Testis (tissue), 2 donors: ENCODE data around the gene SART3.

Experiments
- CTCF ChIP-seq, 3 experiments: fragments of 450-650 bp in 2 of 3; fragments of 200-600 bp in 1 of 3; sonication (generic) in 1 of 3; IDR thresholded peaks; one replicate each; pipeline ENCODE4 v1.5.1; 2016 to 2019; ENCODE audit warnings: antibody characterized with exemption in 3 of 3, mild to moderate bottlenecking in 2 of 3, moderate library complexity in 1 of 3
- POLR2A ChIP-seq: fragments of 450-650 bp; IDR thresholded peaks from one replicate; pipeline ENCODE4 v1.6.1; 2017; ENCODE audit warnings: antibody characterized with exemption, mild to moderate bottlenecking, moderate library complexity

GRCh38 chr12:108538146-108538545 lies 22.8 kb downstream of the SART3 start:
- no peak for TF ChIP-seq CTCF (IDR thresholded peaks at IDR 0.05)
- no peak for TF ChIP-seq POLR2A
